GM21723 (cell line): ENCODE data around the gene DPP9.
"Not testable (repeated sequence)": the region's sequence is repeated elsewhere in the genome, so short reads cannot be mapped to it uniquely, and the experiment has no call there.

ENCODE experiments used
- ATAC-seq: cut with Tn5 transposase; IDR thresholded peaks from one replicate; pipeline ENCODE4 v1.9.1; 2021; ENCODE audit warnings: mild to moderate bottlenecking, moderate library complexity; ENCODE audit not compliant: unreplicated experiment

Gene DPP9

GRCh38 chr19:4742723-4743646, 19.3 kb upstream of the DPP9 start:
- ATAC-seq: no peak

- no peak for ATAC-seq
Measured at GRCh38 chr19:4740092-4740491, 16.4 kb upstream of the DPP9 start.

GRCh38 chr19:4738734-4739133, 15.1 kb upstream of the DPP9 start:
- ATAC-seq: no peak

GRCh38 chr19:4737955-4738600, 14.4 kb upstream of the DPP9 start:
- ATAC-seq: no peak

GRCh38 chr19:4733755-4734345, 10.2 kb upstream of the DPP9 start:
- ATAC-seq: no peak

- no peak for ATAC-seq
Measured at GRCh38 chr19:4732680-4733114, 9.1 kb upstream of the DPP9 start.

- no peak for ATAC-seq
Measured at GRCh38 chr19:4730740-4731171, 7.1 kb upstream of the DPP9 start.

GRCh38 chr19:4728871-4729270, 5.2 kb upstream of the DPP9 start:
- no peak for ATAC-seq

- ATAC-seq: peak; percentile 6
Measured at GRCh38 chr19:4722671-4723594, 709 bp downstream of the DPP9 start.

GRCh38 chr19:4721196-4721595, 2.4 kb downstream of the DPP9 start:
- no peak for ATAC-seq

- no peak for ATAC-seq
Measured at GRCh38 chr19:4720037-4720700, 3.5 kb downstream of the DPP9 start.

- no peak for ATAC-seq
Measured at GRCh38 chr19:4719499-4719866, 4.2 kb downstream of the DPP9 start.

GRCh38 chr19:4717966-4718701, 5.5 kb downstream of the DPP9 start:
- no peak for ATAC-seq

GRCh38 chr19:4717191-4717965, 6.3 kb downstream of the DPP9 start:
- ATAC-seq: no peak

GRCh38 chr19:4715529-4716221, 8.0 kb downstream of the DPP9 start:
- ATAC-seq: no peak

- not testable (repeated sequence) for ATAC-seq
Measured at GRCh38 chr19:4715178-4715528, 8.5 kb downstream of the DPP9 start.

GRCh38 chr19:4714016-4714415, 9.6 kb downstream of the DPP9 start:
- ATAC-seq: no peak

- ATAC-seq: no peak
Measured at GRCh38 chr19:4713384-4713951, 10.2 kb downstream of the DPP9 start.
